ENCODE results near the gene KLHL25.

GRCh38 chr15:85793641-85794597 is 806 bp downstream of the KLHL25 start:
- TF ChIP-seq POLR2A (IDR thresholded peaks at IDR 0.05; ENCODE audit: low read length) (no peak), KDM1A (IDR thresholded peaks at IDR 0.05; ENCODE audit: low read depth) (no peak), PBX3 (IDR thresholded peaks at IDR 0.05) (no peak), HOXA7 (CRISPR knock-in tag; IDR thresholded peaks at IDR 0.05) (no peak), ZC3H11A (IDR thresholded peaks at IDR 0.05) (no peak), CEBPB (IDR thresholded peaks at IDR 0.05) (no peak), NFE2L2 (conservative IDR thresholded peaks at IDR 0.05; ENCODE audit: low read length) (no peak), RAD21 (conservative IDR thresholded peaks at IDR 0.05 in 1 of 2, IDR thresholded peaks at IDR 0.05 in 1 of 2) (no peak), ZNF302 (CRISPR knock-in tag; IDR thresholded peaks at IDR 0.05) (no peak), JUN (IDR thresholded peaks at IDR 0.05) (no peak), HDAC2 (IDR thresholded peaks at IDR 0.05) (no peak)
- TF ChIP-seq, protein P1, sequence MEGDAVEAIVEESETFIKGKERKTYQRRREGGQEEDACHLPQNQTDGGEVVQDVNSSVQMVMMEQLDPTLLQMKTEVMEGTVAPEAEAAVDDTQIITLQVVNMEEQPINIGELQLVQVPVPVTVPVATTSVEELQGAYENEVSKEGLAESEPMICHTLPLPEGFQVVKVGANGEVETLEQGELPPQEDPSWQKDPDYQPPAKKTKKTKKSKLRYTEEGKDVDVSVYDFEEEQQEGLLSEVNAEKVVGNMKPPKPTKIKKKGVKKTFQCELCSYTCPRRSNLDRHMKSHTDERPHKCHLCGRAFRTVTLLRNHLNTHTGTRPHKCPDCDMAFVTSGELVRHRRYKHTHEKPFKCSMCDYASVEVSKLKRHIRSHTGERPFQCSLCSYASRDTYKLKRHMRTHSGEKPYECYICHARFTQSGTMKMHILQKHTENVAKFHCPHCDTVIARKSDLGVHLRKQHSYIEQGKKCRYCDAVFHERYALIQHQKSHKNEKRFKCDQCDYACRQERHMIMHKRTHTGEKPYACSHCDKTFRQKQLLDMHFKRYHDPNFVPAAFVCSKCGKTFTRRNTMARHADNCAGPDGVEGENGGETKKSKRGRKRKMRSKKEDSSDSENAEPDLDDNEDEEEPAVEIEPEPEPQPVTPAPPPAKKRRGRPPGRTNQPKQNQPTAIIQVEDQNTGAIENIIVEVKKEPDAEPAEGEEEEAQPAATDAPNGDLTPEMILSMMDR (IDR thresholded peaks at IDR 0.05): no peak
- TF ChIP-seq, protein P2, sequence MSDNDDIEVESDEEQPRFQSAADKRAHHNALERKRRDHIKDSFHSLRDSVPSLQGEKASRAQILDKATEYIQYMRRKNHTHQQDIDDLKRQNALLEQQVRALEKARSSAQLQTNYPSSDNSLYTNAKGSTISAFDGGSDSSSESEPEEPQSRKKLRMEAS (IDR thresholded peaks at IDR 0.05): no peak
- TF ChIP-seq, protein P3, sequence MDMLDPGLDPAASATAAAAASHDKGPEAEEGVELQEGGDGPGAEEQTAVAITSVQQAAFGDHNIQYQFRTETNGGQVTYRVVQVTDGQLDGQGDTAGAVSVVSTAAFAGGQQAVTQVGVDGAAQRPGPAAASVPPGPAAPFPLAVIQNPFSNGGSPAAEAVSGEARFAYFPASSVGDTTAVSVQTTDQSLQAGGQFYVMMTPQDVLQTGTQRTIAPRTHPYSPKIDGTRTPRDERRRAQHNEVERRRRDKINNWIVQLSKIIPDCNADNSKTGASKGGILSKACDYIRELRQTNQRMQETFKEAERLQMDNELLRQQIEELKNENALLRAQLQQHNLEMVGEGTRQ (IDR thresholded peaks at IDR 0.05): no peak

All from A549 (cell line).